Testis (tissue), 3 donors: ENCODE measurements around the gene CDC16. TPM values are rescaled to one million over a fixed set of nuclear protein-coding genes. Genes with fewer than 3 reads are reported as not detected.

ENCODE experiments used
- DNase-seq: peaks from one replicate; pipeline ENCODE4 v3.0.0-alpha.2; 2019
- H3K27ac ChIP-seq, 2 donors: fragments of 200-600 bp; sonication (generic); one replicate each; pipeline ENCODE4 v1.5.1; 2019
- H3K27me3 ChIP-seq: fragments of 200-600 bp; sonication (generic); one replicate; pipeline ENCODE4 v1.5.1; 2019
- H3K36me3 ChIP-seq: fragments of 200-600 bp; sonication (generic); one replicate; pipeline ENCODE4 v1.5.1; 2017; ENCODE audit warnings: low read depth; ENCODE audit errors: missing control alignments
- H3K4me1 ChIP-seq: fragments of 200-600 bp; sonication (generic); one replicate; pipeline ENCODE4 v1.5.1; 2019
- H3K4me3 ChIP-seq, 2 donors: fragments of 200-600 bp; sonication (generic); one replicate each; pipeline ENCODE4 v1.5.1; 2017 to 2019
- H3K9me3 ChIP-seq: fragments of 200-600 bp; sonication (generic); one replicate; pipeline ENCODE4 v1.5.1; 2017
- POLR2A ChIP-seq: fragments of 450-650 bp; IDR thresholded peaks from one replicate; pipeline ENCODE4 v1.6.1; 2017; ENCODE audit warnings: antibody characterized with exemption, mild to moderate bottlenecking, moderate library complexity
- WGBS, 2 donors: methylation state at CpG; one replicate each; pipeline ENCODE4 v1.1.5; 2018; 5-methylcytosine and 5-hydroxymethylcytosine counted together
- intact Hi-C: fragments of 100-400 bp; cut with DNase I; formaldehyde crosslinking; loops from one replicate; pipeline ENCODE4 v1.15.1; 2023; ENCODE audit warnings: low total_unique reads
- polyA plus RNA-seq: library from polyadenylated mRNA; stranded (reverse); fragments of 350-450 nt; fragmentation: Illumina TruSeq; extraction: RNeasy Lipid Tissue Mini Kit (QIAGEN cat#74804); gene quantifications from one replicate; pipeline ENCODE4 v1.2.3, GENCODE V29; 2014; ENCODE audit warnings: low read depth, low replicate concordance; ENCODE audit not compliant: insufficient read depth
- total RNA-seq, 2 donors: library from RNA; depleted of rRNA; stranded (reverse); fragments of >200 nt; gene quantifications; one replicate each; pipeline ENCODE4 v1.2.3, GENCODE V29; 2016
- TF ChIP-seq, protein P1 (sequence below), 3 experiments: fragments of 450-650 bp in 2 of 3; fragments of 200-600 bp in 1 of 3; sonication (generic) in 1 of 3; IDR thresholded peaks; one replicate each; pipeline ENCODE4 v1.5.1; 2016 to 2019; ENCODE audit warnings: antibody characterized with exemption in 3 of 3, mild to moderate bottlenecking in 2 of 3, moderate library complexity in 1 of 3

The CDC16 gene
- total and polyA plus RNA-seq, 3 donors from 2014 or later: 88.1 to 110 (median 96.8) TPM

DNA sequence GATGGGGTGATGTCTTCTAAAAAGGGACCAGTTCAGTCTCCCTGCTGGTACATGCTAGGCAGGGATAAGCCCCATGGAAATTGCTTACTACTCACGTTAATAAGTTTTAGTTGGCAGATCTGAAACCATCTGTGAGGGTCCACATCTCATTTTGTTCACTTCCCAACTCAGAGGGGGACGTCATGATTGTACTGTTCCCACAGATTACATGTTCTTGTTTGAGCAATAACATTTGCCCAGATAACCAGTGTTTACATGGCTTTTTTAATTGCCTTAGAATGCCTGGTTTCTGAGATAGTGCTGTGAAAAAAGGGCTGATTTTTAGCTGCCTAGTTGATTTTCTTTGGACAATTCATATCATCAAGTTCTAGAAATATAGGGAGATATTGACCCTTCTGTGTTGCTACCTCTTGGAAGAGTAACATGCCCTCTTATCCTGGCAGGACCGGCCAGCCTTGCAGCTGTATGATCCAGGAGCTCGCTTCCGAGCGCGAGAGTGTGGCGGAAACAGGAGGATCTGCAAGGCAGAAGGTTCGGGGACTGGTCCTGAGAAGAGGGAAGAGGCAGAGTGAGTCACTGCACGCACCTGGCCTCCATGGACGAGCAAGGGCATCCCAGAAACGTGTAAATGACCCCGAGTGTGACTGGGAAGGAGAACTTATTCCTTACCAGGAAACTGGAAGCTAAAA is 69.8 kb downstream of the CDC16 start:
- H3K36me3 ChIP-seq: no peaks in the 10 kb centered on the region
- H3K27ac ChIP-seq: no peak overlapping the region
- H3K4me3 ChIP-seq: no peak overlapping the region
- WGBS, 2 donors: 90% methylated on average over 13 of the region's 13 CpGs
- no peaks in the 10 kb centered on the region for H3K27me3 ChIP-seq
- H3K4me1 ChIP-seq: no peaks in the 10 kb centered on the region
- no peak for DNase-seq
- no peak for TF ChIP-seq POLR2A
- TF ChIP-seq, protein P1, sequence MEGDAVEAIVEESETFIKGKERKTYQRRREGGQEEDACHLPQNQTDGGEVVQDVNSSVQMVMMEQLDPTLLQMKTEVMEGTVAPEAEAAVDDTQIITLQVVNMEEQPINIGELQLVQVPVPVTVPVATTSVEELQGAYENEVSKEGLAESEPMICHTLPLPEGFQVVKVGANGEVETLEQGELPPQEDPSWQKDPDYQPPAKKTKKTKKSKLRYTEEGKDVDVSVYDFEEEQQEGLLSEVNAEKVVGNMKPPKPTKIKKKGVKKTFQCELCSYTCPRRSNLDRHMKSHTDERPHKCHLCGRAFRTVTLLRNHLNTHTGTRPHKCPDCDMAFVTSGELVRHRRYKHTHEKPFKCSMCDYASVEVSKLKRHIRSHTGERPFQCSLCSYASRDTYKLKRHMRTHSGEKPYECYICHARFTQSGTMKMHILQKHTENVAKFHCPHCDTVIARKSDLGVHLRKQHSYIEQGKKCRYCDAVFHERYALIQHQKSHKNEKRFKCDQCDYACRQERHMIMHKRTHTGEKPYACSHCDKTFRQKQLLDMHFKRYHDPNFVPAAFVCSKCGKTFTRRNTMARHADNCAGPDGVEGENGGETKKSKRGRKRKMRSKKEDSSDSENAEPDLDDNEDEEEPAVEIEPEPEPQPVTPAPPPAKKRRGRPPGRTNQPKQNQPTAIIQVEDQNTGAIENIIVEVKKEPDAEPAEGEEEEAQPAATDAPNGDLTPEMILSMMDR (IDR thresholded peaks at IDR 0.05): no peak
- intact Hi-C loops: no loop called here
- H3K9me3 ChIP-seq: no peaks in the 10 kb centered on the region

DNA sequence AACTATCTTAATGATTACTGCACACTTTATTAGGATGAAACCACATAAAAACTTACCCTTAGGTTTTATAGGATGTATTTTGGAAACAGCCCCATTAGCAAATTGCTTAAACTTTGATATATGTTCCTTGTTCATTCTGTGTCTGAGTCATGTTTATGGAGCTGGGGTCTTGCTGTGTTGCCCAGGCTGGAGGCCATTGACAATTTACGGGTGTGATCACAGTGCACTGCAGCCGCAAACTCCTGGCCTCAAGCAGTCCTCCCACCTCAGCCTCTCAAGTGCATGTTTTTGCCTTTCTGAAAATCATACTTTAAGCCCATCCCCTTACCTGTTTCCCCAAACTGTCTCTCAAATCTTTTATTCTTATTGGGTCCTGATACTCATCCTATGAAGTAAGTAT is 74.4 kb downstream of the CDC16 start:
- Histone ChIP-seq H3K27ac (no peak overlapping the region), H3K9me3 (no peaks in the 10 kb centered on the region), H3K27me3 (no peaks in the 10 kb centered on the region), H3K36me3 (no peaks in the 10 kb centered on the region), H3K4me3 (no peak overlapping the region), H3K4me1 (peaks cover 5% of the 10 kb centered on the region)
- 83 to 94% methylated on average over 2 of the region's 2 CpGs for WGBS, 2 donors
- DNase-seq: no peak
- intact Hi-C loops: no loop called here
- TF ChIP-seq, protein P1 (IDR thresholded peaks at IDR 0.05): no peak
- no peak for TF ChIP-seq POLR2A

DNA sequence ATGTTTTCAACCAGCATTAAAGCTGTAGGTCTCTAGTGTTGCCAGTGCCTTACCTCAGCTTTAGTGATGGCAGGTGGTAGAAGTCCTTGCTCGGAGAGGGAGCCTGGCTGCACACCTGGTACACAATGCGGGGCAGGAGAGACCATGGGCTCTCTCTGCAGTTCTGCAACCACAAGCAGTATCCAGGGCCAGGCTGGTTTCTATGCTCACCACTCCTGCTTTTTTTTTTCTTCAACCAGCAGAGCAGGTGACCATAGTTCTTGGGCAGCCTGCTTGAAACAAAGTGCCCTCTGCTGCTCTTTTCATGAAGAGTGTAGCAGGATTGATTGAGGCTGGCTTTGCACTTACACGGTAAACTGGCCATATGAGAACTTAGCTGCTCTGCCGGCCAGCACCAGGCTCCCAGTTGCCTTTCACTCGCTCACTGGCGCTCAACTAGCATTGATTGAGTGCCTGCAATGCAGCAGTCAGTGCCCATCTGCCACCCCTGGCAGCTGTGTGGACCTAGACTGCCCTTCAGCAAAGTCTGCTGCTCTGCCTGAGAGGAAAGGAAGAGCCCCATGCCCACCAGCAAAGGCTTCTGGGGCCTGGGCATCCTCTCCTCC is 75.2 kb downstream of the CDC16 start:
- Histone ChIP-seq H3K4me1 (peaks cover 5% of the 10 kb centered on the region), H3K27ac (no peak overlapping the region)
- no peak for DNase-seq

DNA sequence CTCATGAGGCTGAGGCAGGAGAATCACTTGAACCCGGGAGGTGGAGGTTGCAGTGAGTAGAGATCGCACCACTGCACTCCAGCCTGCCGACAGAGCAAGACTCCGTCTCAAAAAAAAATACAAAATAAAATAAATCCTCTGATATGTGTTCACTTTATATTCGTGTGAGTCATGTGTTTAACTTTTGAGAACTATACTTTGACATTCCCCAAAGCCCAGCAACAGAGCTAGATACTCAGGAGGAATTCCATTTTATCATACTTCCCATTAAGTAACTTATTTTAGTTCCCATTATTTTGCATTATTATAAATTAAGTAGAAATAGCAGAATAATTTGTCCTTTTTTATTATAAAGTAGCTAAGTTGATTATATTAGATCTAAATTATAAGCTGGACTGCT is 76.3 kb downstream of the CDC16 start:
- Histone ChIP-seq H3K4me3 (no peak overlapping the region), H3K4me1 (peaks cover 9% of the 10 kb centered on the region), H3K27ac (no peak overlapping the region), H3K27me3 (no peaks in the 10 kb centered on the region), H3K36me3 (no peaks in the 10 kb centered on the region), H3K9me3 (no peaks in the 10 kb centered on the region)
- TF ChIP-seq, protein P1 (IDR thresholded peaks at IDR 0.05): no peak
- TF ChIP-seq POLR2A: no peak
- intact Hi-C loops: no loop called here
- WGBS, 2 donors: 84 to 85% methylated on average over 5 of the region's 5 CpGs
- no peak for DNase-seq

More for the DNA sequence above, 75.2 kb downstream of the CDC16 start:
- WGBS, 2 donors: 84 to 93% methylated on average over 6 of the region's 6 CpGs
- H3K4me3 ChIP-seq: no peak overlapping the region
- no peak for TF ChIP-seq POLR2A
- TF ChIP-seq, protein P1 (IDR thresholded peaks at IDR 0.05): no peak
- H3K9me3 ChIP-seq: no peaks in the 10 kb centered on the region
- H3K36me3 ChIP-seq: no peaks in the 10 kb centered on the region
- intact Hi-C loops: no loop called here
- H3K27me3 ChIP-seq: no peaks in the 10 kb centered on the region

DNA sequence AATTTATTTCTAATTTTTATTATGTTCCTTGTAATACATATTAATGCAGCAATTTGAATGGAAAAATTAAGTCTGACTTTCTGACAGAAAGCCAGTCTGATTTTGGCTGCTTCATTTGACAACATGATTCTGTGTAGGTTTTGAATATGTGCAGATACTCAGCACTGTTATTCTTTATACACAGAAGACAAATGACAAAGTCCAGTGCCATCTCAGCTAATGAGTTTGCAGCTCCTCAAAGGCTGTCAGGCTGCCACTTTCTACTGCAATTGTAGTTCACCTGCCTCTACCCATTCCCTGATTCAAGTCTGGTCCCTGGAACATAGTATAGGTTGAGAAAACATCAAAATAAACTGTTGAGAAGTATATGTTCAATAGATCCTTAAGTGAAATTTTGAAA is 76.7 kb downstream of the CDC16 start:
- Histone ChIP-seq H3K27ac (no peak overlapping the region), H3K4me3 (no peak overlapping the region), H3K36me3 (no peaks in the 10 kb centered on the region), H3K4me1 (peaks cover 9% of the 10 kb centered on the region), H3K9me3 (no peaks in the 10 kb centered on the region), H3K27me3 (no peaks in the 10 kb centered on the region)
- no peak for DNase-seq
- TF ChIP-seq, protein P1 (IDR thresholded peaks at IDR 0.05): no peak
- no peak for TF ChIP-seq POLR2A
- intact Hi-C loops: no loop called here
